B cell (primary cell): ENCODE data around the gene LRRC55.

Experiments
- CTCF ChIP-seq: fragments of 200-600 bp; IDR thresholded peaks from one replicate; pipeline ENCODE4 v1.8.0; 2022; ENCODE audit warnings: antibody characterized with exemption, mild to moderate bottlenecking
- EZH2 ChIP-seq: IDR thresholded peaks from 2 replicates; pipeline ENCODE4 v1.6.1; 2012; ENCODE audit warnings: borderline replicate concordance, low read depth, mild to moderate bottlenecking, moderate library complexity, low read length; ENCODE audit not compliant: insufficient read depth, poor library complexity, severe bottlenecking

- no peak for TF ChIP-seq CTCF
- no peak for TF ChIP-seq EZH2
Observed at GRCh38 chr11:57216463-57216862, 34.7 kb downstream of the LRRC55 start.
